Gastroesophageal sphincter (tissue), 4 donors: Measurements from ENCODE around the gene PHLDA1. TPM values are rescaled to one million over a fixed set of nuclear protein-coding genes. Genes with fewer than 3 reads are reported as not detected.

Experiments
- ATAC-seq: fragments of 150-250 bp; one replicate; pipeline ENCODE4 v1.9.1; 2016; ENCODE audit warnings: mild to moderate bottlenecking, moderate library complexity
- H3K27ac ChIP-seq, 4 donors: fragments of 200-600 bp; sonication (generic) in 3 of 4; 1 replicate in 3 of 4; 2 replicates in 1 of 4; pipeline ENCODE4 v1.5.1; 2016 to 2019
- H3K27me3 ChIP-seq: fragments of 200-600 bp; sonication (generic); one replicate; pipeline ENCODE4 v1.5.1; 2019
- H3K36me3 ChIP-seq, 2 donors: fragments of 200-600 bp; sonication (generic); one replicate each; pipeline ENCODE4 v1.5.1; 2019; ENCODE audit warnings: control low read depth in 1 of 2
- H3K4me1 ChIP-seq, 3 donors: fragments of 200-600 bp; sonication (generic); 1 replicate in 2 of 3; 2 replicates in 1 of 3; pipeline ENCODE4 v1.5.1; 2016 to 2019; ENCODE audit warnings: control low read depth in 2 of 3
- H3K4me3 ChIP-seq, 2 donors: fragments of 200-600 bp; sonication (generic); one replicate each; pipeline ENCODE4 v1.5.1; 2019; ENCODE audit warnings: mild to moderate bottlenecking in 1 of 2, moderate library complexity in 1 of 2
- H3K9me3 ChIP-seq, 3 donors: fragments of 200-600 bp; sonication (generic); one replicate each; pipeline ENCODE4 v1.5.1; 2017 to 2019; ENCODE audit warnings: control low read depth in 2 of 3
- EP300 ChIP-seq: sonication (generic); formaldehyde crosslinking; IDR thresholded peaks from one replicate; pipeline ENCODE4 v1.6.1; 2017; ENCODE audit warnings: antibody characterized with exemption, mild to moderate bottlenecking
- POLR2A ChIP-seq, 2 donors: fragments of 450-650 bp; IDR thresholded peaks; one replicate each; pipeline ENCODE4 v1.6.1; 2017; ENCODE audit warnings: antibody characterized with exemption in 2 of 2, mild to moderate bottlenecking in 2 of 2, moderate library complexity in 1 of 2
- POLR2AphosphoS5 ChIP-seq: sonication (generic); formaldehyde crosslinking; IDR thresholded peaks from one replicate; pipeline ENCODE4 v1.6.1; 2017; ENCODE audit warnings: antibody characterized with exemption
- WGBS, 2 donors: methylation state at CpG; one replicate each; pipeline ENCODE4 v1.1.5; 2018; ENCODE audit warnings: low coverage in 1 of 2; 5-methylcytosine and 5-hydroxymethylcytosine counted together
- total RNA-seq, 4 donors: library from RNA; depleted of rRNA; stranded (reverse); fragments of >200 nt; gene quantifications; one replicate each; pipeline ENCODE4 v1.1.0, GENCODE V29; 2016
- TF ChIP-seq, protein P1 (sequence below), 4 experiments: fragments of 200-600 bp in 2 of 4; fragments of 450-650 bp in 2 of 4; sonication (generic) in 1 of 4; IDR thresholded peaks; one replicate each; pipeline ENCODE4 v1.5.1; 2017 to 2019; ENCODE audit warnings: antibody characterized with exemption in 4 of 4, mild to moderate bottlenecking in 2 of 4, moderate library complexity in 2 of 4

Gene PHLDA1
- total RNA-seq, 4 donors from 2014 or later, result 4.4 to 14.4 (median 7.6) TPM

DNA sequence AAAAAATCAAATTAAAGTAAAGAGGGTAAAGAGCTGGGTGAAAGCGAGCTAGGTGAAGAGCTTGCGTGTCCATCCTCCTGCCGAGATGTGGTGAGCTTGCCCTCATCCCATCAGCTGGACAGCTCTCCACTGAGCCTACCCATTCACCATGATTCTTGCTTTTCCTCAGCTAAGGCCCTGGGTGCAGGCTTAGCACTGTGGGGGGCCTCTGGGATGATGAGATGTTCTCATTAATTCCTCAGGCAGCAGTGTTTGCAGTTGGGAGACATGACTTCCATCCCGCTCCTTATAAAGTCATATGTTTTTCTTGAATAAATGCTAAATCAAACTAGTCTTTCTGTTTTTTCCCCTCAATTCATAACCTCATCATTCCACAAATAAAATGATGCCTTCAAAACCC is 18.0 kb downstream of the PHLDA1 start:
- Histone ChIP-seq H3K4me3 (no peak overlapping the region), H3K27me3 (no peaks in the 10 kb centered on the region), H3K9me3 (no peaks in the 10 kb centered on the region), H3K4me1 (no peaks in the 10 kb centered on the region), H3K36me3 (no peaks in the 10 kb centered on the region), H3K27ac (no peak overlapping the region)
- no peak for TF ChIP-seq EP300
- no peak for TF ChIP-seq POLR2AphosphoS5
- WGBS, 2 donors, result 96 to 100% methylated on average over 3 to 4 of the region's 4 CpGs
- ATAC-seq, result no peak

DNA sequence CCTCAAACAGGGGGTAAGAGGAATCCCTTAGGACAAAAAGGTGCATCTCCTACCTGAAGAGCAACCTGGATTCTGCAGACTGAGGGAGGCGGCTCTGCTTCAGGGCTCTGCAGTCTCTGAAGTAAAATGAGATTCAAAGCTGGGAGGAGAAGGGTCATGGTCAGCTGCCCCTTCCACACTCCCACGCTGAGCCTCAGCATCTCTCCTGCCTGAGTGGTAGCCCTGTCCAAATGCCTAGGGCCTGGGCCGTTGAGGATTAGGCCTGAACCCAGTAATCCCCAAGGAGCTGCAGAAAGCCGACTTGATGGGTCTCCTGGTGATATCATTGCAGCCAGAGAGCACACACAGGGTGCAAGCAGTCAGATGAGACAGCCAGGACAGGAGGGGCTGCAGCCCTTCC is 18.9 kb downstream of the PHLDA1 start:
- Histone ChIP-seq H3K4me3 (no peak overlapping the region), H3K27me3 (no peaks in the 10 kb centered on the region), H3K36me3 (no peaks in the 10 kb centered on the region), H3K27ac (no peak overlapping the region), H3K4me1 (no peaks in the 10 kb centered on the region), H3K9me3 (no peaks in the 10 kb centered on the region)
- 100% methylated on average over 3 of the region's 4 CpGs; no CpG with 5 or more reads in 1 of the 2 donors for WGBS, 2 donors
- no peak for ATAC-seq
- no peak for TF ChIP-seq POLR2A (IDR thresholded peaks at IDR 0.05)
- TF ChIP-seq, protein P1, sequence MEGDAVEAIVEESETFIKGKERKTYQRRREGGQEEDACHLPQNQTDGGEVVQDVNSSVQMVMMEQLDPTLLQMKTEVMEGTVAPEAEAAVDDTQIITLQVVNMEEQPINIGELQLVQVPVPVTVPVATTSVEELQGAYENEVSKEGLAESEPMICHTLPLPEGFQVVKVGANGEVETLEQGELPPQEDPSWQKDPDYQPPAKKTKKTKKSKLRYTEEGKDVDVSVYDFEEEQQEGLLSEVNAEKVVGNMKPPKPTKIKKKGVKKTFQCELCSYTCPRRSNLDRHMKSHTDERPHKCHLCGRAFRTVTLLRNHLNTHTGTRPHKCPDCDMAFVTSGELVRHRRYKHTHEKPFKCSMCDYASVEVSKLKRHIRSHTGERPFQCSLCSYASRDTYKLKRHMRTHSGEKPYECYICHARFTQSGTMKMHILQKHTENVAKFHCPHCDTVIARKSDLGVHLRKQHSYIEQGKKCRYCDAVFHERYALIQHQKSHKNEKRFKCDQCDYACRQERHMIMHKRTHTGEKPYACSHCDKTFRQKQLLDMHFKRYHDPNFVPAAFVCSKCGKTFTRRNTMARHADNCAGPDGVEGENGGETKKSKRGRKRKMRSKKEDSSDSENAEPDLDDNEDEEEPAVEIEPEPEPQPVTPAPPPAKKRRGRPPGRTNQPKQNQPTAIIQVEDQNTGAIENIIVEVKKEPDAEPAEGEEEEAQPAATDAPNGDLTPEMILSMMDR (IDR thresholded peaks at IDR 0.05), result no peak
- TF ChIP-seq EP300, result no peak
- TF ChIP-seq POLR2AphosphoS5, result no peak

DNA sequence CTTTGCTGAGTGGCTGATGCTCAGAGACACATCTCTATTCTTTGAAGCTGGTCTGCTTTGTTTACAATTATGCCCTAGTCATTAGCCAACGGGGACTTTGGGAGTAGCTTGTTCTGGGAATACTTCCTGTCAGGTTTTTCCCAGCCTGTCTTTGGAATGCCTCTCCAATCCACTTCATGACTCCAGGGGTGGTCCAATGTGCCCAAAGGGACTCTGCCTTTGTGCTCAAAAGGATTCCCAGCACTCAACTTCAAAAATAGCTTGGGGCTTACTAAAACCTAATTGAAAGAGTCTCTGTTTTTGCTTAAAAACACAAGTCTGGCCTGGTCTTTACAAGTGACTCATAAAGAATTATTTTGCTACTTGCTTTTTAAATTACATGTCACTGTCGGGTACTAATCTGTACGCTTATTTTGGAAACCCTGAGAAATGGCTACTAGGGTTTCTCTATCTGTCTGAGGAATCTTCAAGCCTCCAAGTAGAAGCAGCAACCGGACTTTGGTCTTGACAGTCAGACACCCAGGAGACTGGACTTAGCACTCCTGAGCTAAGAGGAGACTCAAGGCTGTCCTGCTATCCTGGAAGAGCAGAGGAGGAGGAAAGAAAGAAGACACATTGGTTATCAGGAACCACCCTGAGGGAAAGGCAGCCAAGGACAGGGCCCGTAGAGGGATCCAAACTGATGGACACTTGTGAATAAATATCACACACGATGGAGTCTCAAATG is 20.7 kb downstream of the PHLDA1 start:
- Histone ChIP-seq H3K4me3 (no peak overlapping the region), H3K27me3 (no peaks in the 10 kb centered on the region), H3K4me1 (no peaks in the 10 kb centered on the region), H3K36me3 (no peaks in the 10 kb centered on the region), H3K9me3 (no peaks in the 10 kb centered on the region), H3K27ac (peak overlapping the region in 1 of 4 donors; percentile 12)
- 69 to 82% methylated on average over 3 to 5 of the region's 6 CpGs for WGBS, 2 donors
- TF ChIP-seq POLR2A (IDR thresholded peaks at IDR 0.05), result no peak
- no peak for TF ChIP-seq POLR2AphosphoS5
- TF ChIP-seq EP300, result no peak
- TF ChIP-seq, protein P1 (IDR thresholded peaks at IDR 0.05), result no peak
- no peak for ATAC-seq

DNA sequence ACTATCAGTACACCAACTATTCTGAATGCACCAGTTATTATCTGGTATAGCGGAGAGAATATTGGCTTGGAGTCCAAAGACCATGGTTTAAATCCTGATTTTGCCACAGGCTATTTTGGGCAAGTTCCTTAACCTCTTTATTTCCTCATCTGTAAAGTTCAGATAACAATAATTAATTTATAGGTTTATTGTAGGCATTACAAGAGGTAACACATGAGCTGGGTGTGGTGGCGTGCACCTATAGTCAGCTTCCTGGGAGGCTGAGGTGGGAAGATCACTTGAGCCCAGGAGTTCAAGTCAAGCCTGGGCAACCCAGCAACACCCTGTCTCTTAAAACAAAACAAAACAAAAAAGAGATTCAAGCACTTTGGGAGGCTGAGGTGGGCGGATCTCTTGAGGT is 23.1 kb downstream of the PHLDA1 start:
- ATAC-seq, result no peak
- Histone ChIP-seq H3K36me3 (no peaks in the 10 kb centered on the region), H3K4me3 (no peak overlapping the region), H3K27me3 (no peaks in the 10 kb centered on the region), H3K27ac (no peak overlapping the region), H3K9me3 (no peaks in the 10 kb centered on the region), H3K4me1 (no peaks in the 10 kb centered on the region)
- TF ChIP-seq, protein P1 (IDR thresholded peaks at IDR 0.05), result no peak
- TF ChIP-seq POLR2AphosphoS5 (no peak), EP300 (no peak), POLR2A (IDR thresholded peaks at IDR 0.05) (no peak)
- WGBS, 2 donors, result 92 to 93% methylated on average over 2 to 3 of the region's 3 CpGs

DNA sequence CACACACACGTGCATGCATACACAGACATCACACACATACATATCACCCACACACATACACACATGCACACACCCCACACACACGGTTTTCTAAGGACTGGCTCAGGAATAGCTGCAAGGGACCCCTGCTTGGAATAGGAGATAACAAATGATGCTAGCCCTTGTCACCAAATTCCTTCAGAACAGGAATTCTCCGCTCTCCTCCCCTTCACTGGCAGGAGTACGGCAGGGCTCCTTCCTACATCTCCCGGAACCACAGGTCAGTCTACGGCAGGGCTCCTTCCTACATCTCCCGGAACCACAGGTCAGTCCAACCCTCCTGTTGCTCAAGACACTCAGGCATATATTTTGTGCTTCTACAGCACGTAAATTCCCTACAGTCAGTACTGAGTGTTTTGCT is 23.9 kb downstream of the PHLDA1 start:
- Histone ChIP-seq H3K9me3 (no peaks in the 10 kb centered on the region), H3K27ac (no peak overlapping the region), H3K4me1 (no peaks in the 10 kb centered on the region), H3K4me3 (no peak overlapping the region), H3K36me3 (no peaks in the 10 kb centered on the region), H3K27me3 (no peaks in the 10 kb centered on the region)
- no peak for ATAC-seq
- WGBS, 2 donors, result 74 to 85% methylated on average over 6 to 8 of the region's 8 CpGs
- no peak for TF ChIP-seq EP300
- no peak for TF ChIP-seq POLR2A (IDR thresholded peaks at IDR 0.05)
- TF ChIP-seq, protein P1 (IDR thresholded peaks at IDR 0.05), result no peak
- TF ChIP-seq POLR2AphosphoS5, result no peak
